Mesodermal cell (in vitro differentiated cells): ENCODE results near the gene MED13L.
A peak's percentile ranks its signal among the peaks of the same experiment; 100 is the strongest.

Experiments
- H3K27ac ChIP-seq: 2 replicates; pipeline ENCODE4 v1.7.0; 2013; ENCODE audit warnings: mild to moderate bottlenecking, low read depth, low read length, moderate library complexity; ENCODE audit not compliant: severe bottlenecking
- H3K36me3 ChIP-seq: 2 replicates; pipeline ENCODE4 v1.7.1; 2013; ENCODE audit warnings: mild to moderate bottlenecking, low read length, moderate library complexity; ENCODE audit not compliant: control insufficient read depth, insufficient read depth
- H3K4me1 ChIP-seq: one replicate; pipeline ENCODE4 v1.7.1; 2013; ENCODE audit warnings: mild to moderate bottlenecking, low read length; ENCODE audit not compliant: insufficient read depth, control insufficient read depth, poor library complexity, severe bottlenecking
- H3K4me3 ChIP-seq: 2 replicates; pipeline ENCODE4 v1.7.0; 2013; ENCODE audit warnings: low read length, control low read depth, mild to moderate bottlenecking; ENCODE audit not compliant: insufficient read depth, poor library complexity, severe bottlenecking; ENCODE audit errors: extremely low read depth
- H3K9me3 ChIP-seq: 2 replicates; pipeline ENCODE4 v1.7.1; 2013; ENCODE audit warnings: mild to moderate bottlenecking, low read length, moderate library complexity; ENCODE audit not compliant: control insufficient read depth
- WGBS, 2 experiments: methylation state at CpG; one replicate each; pipeline ENCODE4 v1.1.5; 2013; ENCODE audit warnings: missing lambda C conversion rate in 2 of 2; ENCODE audit not compliant: insufficient coverage in 2 of 2; 5-methylcytosine and 5-hydroxymethylcytosine counted together

MED13L gene

DNA sequence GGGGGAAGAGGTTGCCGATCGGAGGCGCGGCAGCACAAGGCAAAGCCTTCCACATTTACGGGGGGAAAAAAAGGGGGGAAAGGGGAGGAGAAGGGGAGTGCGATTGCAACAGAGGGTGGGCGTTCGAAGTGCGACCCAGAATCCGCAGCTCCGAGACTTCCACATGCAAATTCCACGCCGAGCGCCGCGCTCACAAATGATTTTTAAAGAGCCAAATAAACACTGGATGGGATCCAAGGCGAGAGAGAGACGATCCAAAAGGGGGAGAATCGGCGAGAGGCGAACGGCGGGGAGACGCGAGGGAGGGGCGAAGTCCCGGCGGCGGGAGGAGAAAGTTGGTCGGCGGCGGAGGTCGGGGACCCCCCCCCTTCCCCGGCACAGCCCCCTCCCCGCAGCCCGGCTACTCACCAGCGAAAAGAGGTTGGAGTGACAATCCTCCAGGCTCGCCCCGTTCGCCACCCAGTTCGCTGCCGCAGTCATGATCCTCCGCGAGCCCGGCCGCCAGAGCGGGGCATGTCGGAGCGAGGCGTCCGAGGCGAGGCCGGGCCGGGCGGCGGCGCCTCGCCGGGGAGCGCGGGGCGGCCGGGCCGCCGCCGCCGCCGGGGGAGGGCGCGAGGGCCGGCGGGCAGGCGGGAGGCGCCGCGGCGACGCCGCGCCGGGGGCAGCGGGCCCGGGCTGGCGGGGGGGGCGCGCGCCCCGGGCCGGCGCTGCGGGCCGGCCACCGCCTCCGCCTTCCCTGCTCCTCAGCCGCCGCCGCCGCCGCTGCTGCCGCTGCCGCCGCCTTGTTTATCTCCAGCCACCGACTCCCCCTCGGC lies 634 bp downstream of the MED13L start:
- Histone ChIP-seq H3K4me3 (peak overlapping the region; percentile 95), H3K27ac (peak overlapping the region; percentile 90), H3K9me3 (no peaks in the 10 kb centered on the region), H3K36me3 (no peaks in the 10 kb centered on the region), H3K4me1 (peaks cover 14% of the 10 kb centered on the region)
- 0% methylated on average over 49 to 53 of the region's 104 CpGs for WGBS, 2 experiments

DNA sequence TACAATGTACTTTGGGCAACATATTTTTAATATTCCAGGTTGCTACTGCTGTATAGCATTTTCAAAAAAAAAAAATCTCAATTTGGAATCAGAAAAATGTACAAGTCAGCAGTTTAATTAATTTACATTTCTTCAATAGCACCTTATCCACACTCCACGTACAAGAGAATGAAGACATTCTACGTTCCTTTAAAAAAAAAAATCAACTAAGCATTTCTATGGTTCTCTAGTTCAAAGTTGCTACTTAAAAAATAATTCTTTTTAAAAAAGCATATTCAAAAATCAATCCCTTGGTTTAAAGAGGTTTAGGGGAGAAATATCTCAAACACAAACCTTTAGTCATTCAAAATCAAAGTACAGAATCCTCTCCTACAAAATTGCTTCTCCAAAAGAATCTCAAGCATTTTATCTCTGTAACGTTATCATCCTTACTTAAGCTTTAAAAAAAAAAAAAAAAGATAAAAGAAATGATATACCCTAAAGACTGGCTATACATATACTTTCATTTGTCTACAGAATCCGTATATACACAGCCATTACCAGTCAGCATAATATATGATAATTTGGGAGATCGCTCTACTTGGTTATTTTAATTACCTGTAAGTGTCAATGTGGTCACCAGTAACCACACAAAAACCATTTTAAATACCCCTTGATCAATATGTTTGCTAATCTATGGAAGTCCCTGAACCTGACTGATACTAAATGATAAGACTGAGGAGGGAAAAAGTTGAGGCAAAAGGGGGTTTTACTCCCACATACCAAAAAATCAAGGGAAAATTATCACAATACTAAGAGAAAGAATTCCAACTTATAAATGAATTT lies 2.7 kb downstream of the MED13L start:
- no CpG with 5 or more reads among the region's 5 CpGs for WGBS, 2 experiments
- H3K9me3 ChIP-seq: no peaks in the 10 kb centered on the region
- peak overlapping the region; percentile 95 for H3K4me3 ChIP-seq
- H3K4me1 ChIP-seq: peaks cover 9% of the 10 kb centered on the region
- H3K27ac ChIP-seq: no peak overlapping the region
- H3K36me3 ChIP-seq: no peaks in the 10 kb centered on the region

- Histone ChIP-seq H3K36me3 (no peaks in the 10 kb centered on the region), H3K4me1 (peaks cover 9% of the 10 kb centered on the region), H3K4me3 (peak overlapping the region; percentile 95), H3K27ac (no peak overlapping the region), H3K9me3 (no peaks in the 10 kb centered on the region)
- WGBS, 2 experiments: 75 to 89% methylated on average over 1 of the region's 4 CpGs
These were observed 3.5 kb downstream of the MED13L start for GRCh38 chr12:116273813-116274550.

DNA sequence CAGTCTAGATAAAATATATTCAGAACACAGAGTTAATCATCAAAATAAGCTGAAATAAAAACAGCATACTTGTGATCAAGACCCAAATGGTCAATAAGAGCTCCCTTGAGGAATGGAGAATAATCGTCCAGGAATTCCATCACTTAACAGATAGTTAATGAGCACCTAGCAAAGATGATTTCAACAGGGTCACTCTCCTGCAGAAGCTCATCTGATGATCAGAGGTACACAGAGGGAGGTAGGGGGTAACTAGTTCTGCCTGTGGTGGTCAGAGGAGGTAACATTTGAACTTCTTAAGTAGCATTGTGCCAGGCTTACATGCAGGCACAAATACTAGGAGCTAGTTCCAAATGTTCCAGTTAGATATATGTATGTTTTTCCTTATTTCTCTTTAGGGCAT lies 9.5 kb downstream of the MED13L start:
- no CpG with 5 or more reads among the region's 1 CpG for WGBS, 2 experiments
- Histone ChIP-seq H3K36me3 (no peaks in the 10 kb centered on the region), H3K9me3 (no peaks in the 10 kb centered on the region), H3K27ac (no peak overlapping the region), H3K4me3 (no peak overlapping the region), H3K4me1 (peaks cover 33% of the 10 kb centered on the region)

GRCh38 chr12:116266631-116267349 lies 10.7 kb downstream of the MED13L start:
- Histone ChIP-seq H3K4me3 (no peak overlapping the region), H3K4me1 (peaks cover 29% of the 10 kb centered on the region), H3K36me3 (no peaks in the 10 kb centered on the region), H3K27ac (no peak overlapping the region), H3K9me3 (no peaks in the 10 kb centered on the region)
- 85 to 89% methylated on average over 1 to 3 of the region's 6 CpGs for WGBS, 2 experiments

DNA sequence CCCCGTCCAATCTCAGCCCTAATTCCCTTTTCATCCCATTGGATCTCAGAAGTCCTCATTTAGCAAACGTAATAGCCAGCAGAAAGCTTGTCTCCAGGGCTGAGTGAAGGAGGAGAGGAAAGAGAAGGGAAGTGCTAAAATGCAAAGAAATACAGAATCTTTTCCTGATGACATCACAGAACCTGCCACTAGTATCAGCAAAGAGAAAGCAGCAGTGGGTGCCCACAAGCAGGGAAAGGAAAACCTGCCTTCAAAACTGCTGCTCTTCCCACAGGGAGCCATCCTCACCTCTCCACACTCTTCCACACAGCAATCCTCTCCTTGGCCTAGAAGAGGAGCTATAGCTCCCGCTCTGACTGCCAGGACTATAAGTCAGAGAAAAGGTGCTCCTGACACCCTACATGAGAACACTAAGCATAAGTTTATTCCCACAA lies 11.3 kb downstream of the MED13L start:
- Histone ChIP-seq H3K4me3 (no peak overlapping the region), H3K9me3 (no peaks in the 10 kb centered on the region), H3K4me1 (peaks cover 29% of the 10 kb centered on the region), H3K27ac (no peak overlapping the region), H3K36me3 (no peaks in the 10 kb centered on the region)
- WGBS, 2 experiments: no CpG with 5 or more reads among the region's 3 CpGs

GRCh38 chr12:116265351-116266147 lies 11.9 kb downstream of the MED13L start:
- Histone ChIP-seq H3K27ac (no peak overlapping the region), H3K9me3 (no peaks in the 10 kb centered on the region), H3K36me3 (no peaks in the 10 kb centered on the region), H3K4me1 (peaks cover 29% of the 10 kb centered on the region), H3K4me3 (no peak overlapping the region)
- WGBS, 2 experiments: 92 to 96% methylated on average over 4 to 5 of the region's 7 CpGs

DNA sequence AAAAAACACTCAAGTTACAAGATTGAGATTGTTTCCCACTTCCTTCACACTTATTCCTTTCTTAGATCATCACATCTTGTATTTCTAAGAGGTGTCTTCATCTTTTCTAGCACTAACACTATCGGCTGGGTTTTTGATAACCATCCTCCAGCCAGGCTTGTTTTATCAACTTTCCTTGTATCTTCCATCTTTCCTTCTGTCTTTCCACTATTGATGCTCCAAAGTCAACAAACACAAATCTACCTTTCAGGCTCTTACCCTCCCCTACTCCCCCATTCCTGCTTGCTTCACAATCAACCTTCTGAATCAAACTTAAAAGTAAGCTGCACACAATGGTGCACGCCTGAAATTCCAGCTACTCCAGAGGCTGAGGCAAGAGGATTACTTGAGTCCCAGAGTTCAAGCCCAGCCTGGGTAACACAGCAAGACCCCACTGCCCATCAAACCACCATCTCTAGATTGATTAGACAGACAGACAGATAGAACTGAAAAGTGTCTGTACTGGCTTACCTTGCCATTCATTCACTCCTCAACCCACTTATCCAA lies 12.9 kb downstream of the MED13L start:
- WGBS, 2 experiments: 71 to 77% methylated on average over 1 to 2 of the region's 2 CpGs
- Histone ChIP-seq H3K9me3 (no peaks in the 10 kb centered on the region), H3K27ac (no peak overlapping the region), H3K36me3 (no peaks in the 10 kb centered on the region), H3K4me1 (peaks cover 29% of the 10 kb centered on the region), H3K4me3 (no peak overlapping the region)

- no peaks in the 10 kb centered on the region for H3K36me3 ChIP-seq
- H3K4me3 ChIP-seq: no peak overlapping the region
- 50 to 58% methylated on average over 2 of the region's 2 CpGs for WGBS, 2 experiments
- H3K4me1 ChIP-seq: peaks cover 29% of the 10 kb centered on the region
- H3K27ac ChIP-seq: no peak overlapping the region
- no peaks in the 10 kb centered on the region for H3K9me3 ChIP-seq
These were observed 13.6 kb downstream of the MED13L start for GRCh38 chr12:116263844-116264243.
